Natural killer cell (primary cell): ENCODE measurements around the gene ERFE. TPM values are rescaled to one million over a fixed set of nuclear protein-coding genes. Genes with fewer than 3 reads are reported as not detected.

Source experiments
- ATAC-seq, 3 donors: fragments of 150-1000 bp in 2 of 3; fragments of 200-7000 bp in 1 of 3; cut with Tn5 transposase; 1 replicate in 1 of 3; 2 replicates in 2 of 3; pipeline ENCODE4 v1.10.0; 2021; ENCODE audit warnings: mild to moderate bottlenecking in 2 of 3, moderate library complexity in 2 of 3
- DNase-seq, 2 donors: peaks; one replicate each; pipeline versions ENCODE4 v3.0.0 to v3.0.0-alpha.2; 2013 to 2021; ENCODE audit warnings: mixed read lengths in 1 of 2
- H3K27ac ChIP-seq: one replicate; pipeline ENCODE4 v1.5.1; 2013; ENCODE audit warnings: mild to moderate bottlenecking, low read length
- H3K27me3 ChIP-seq: one replicate; pipeline ENCODE4 v1.6.1; 2013; ENCODE audit warnings: low read length; ENCODE audit not compliant: control insufficient read depth, insufficient read depth
- H3K36me3 ChIP-seq: one replicate; pipeline ENCODE4 v1.6.1; 2013; ENCODE audit warnings: low read length; ENCODE audit not compliant: control insufficient read depth, insufficient read depth
- H3K4me1 ChIP-seq: one replicate; pipeline ENCODE4 v1.6.1; 2013; ENCODE audit warnings: low read length; ENCODE audit not compliant: control insufficient read depth, insufficient read depth
- H3K4me3 ChIP-seq: one replicate; pipeline ENCODE4 v1.5.1; 2013; ENCODE audit warnings: low read length
- H3K9me3 ChIP-seq: one replicate; pipeline ENCODE4 v1.6.1; 2013; ENCODE audit warnings: low read length; ENCODE audit not compliant: control insufficient read depth, insufficient read depth
- H3K27ac Mint-ChIP-seq, 2 donors: one replicate each; pipeline ENCODE4 v1.8.0; 2022; ENCODE audit warnings: mild to moderate bottlenecking in 2 of 2, mixed read lengths in 2 of 2, moderate library complexity in 1 of 2
- H3K27me3 Mint-ChIP-seq, 2 donors: one replicate each; pipeline ENCODE4 v1.8.0; 2022; ENCODE audit warnings: low read depth in 2 of 2, mixed read lengths in 2 of 2
- H3K36me3 Mint-ChIP-seq: one replicate; pipeline ENCODE4 v1.8.0; 2022; ENCODE audit warnings: mixed read lengths
- H3K4me1 Mint-ChIP-seq, 2 donors: one replicate each; pipeline ENCODE4 v1.8.0; 2022; ENCODE audit warnings: mixed read lengths in 2 of 2
- H3K4me3 Mint-ChIP-seq: one replicate; pipeline ENCODE4 v1.8.0; 2022; ENCODE audit warnings: mild to moderate bottlenecking, moderate library complexity, mixed read lengths
- H3K9me3 Mint-ChIP-seq, 2 donors: one replicate each; pipeline ENCODE4 v1.8.0; 2022; ENCODE audit warnings: mixed read lengths in 2 of 2
- WGBS: methylation state at CpG from one replicate; pipeline ENCODE4 v1.1.7; 2013; ENCODE audit warnings: missing lambda C conversion rate; ENCODE audit not compliant: insufficient coverage; 5-methylcytosine and 5-hydroxymethylcytosine counted together
- intact Hi-C: fragments of 100-400 bp; cut with micrococcal nuclease; formaldehyde crosslinking; loops from one replicate; pipeline ENCODE4 v1.14.2; 2022
- total RNA-seq, 4 donors: library from RNA; stranded (reverse); fragments of 120-200 nt in 1 of 4; gene quantifications; one replicate each; pipeline versions ENCODE4 v1.2.3 to v1.2.4, GENCODE V29; 2013 to 2022
- TF ChIP-seq, protein P1 (sequence below): fragments of 200-600 bp; IDR thresholded peaks from one replicate; pipeline ENCODE4 v1.8.0; 2022; ENCODE audit warnings: antibody characterized with exemption

Gene ERFE
- total RNA-seq, 3 donors from 2014 or later (not counting 1 experiment from before 2014, with no cell fraction given), result 0.33 to 4.8 (median 4.3) TPM

DNA sequence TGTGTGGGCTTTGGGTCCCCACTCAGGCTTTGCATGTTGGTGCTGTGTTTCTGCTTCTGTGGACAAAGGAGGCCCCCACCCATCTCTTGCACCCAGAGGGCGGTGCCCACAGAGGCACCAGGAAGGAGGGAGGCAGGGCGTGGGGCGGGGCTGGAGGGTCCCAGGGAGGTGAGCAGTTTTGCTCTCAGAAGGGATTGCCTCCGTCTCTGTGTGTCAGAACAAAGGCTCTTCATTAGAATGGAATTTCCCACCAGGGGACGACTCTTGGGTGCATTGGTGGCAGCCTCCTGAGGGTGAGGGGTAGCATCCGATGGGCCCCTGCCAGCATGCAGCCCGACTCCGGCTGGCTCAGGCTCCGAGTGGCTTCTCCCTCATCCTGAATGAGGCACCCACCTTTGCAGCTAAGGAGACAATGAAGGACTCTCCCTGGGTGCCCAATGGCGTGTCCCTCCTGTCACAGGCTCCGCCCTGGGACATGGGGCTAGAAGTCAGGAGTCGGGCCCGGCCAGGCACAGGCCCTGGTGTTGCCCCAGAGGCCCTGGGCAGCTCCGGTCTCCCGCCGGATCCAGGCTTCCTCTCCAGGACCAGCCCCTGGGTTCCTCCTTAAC lies 7.0 kb upstream of the ERFE start:
- Histone ChIP-seq H3K27me3 (no peaks in the 10 kb centered on the region), H3K27ac (no peak overlapping the region), H3K4me1 (no peaks in the 10 kb centered on the region), H3K4me3 (no peak overlapping the region), H3K9me3 (no peaks in the 10 kb centered on the region), H3K36me3 (no peaks in the 10 kb centered on the region)
- 84% methylated on average over 16 of the region's 16 CpGs for WGBS
- no peaks in the 10 kb centered on the region for H3K9me3 Mint-ChIP-seq
- no peaks in the 10 kb centered on the region for H3K36me3 Mint-ChIP-seq
- no peak overlapping the region for H3K27ac Mint-ChIP-seq
- H3K4me3 Mint-ChIP-seq, result no peak overlapping the region
- DNase-seq (no peak), ATAC-seq (no peak)
- TF ChIP-seq, protein P1, sequence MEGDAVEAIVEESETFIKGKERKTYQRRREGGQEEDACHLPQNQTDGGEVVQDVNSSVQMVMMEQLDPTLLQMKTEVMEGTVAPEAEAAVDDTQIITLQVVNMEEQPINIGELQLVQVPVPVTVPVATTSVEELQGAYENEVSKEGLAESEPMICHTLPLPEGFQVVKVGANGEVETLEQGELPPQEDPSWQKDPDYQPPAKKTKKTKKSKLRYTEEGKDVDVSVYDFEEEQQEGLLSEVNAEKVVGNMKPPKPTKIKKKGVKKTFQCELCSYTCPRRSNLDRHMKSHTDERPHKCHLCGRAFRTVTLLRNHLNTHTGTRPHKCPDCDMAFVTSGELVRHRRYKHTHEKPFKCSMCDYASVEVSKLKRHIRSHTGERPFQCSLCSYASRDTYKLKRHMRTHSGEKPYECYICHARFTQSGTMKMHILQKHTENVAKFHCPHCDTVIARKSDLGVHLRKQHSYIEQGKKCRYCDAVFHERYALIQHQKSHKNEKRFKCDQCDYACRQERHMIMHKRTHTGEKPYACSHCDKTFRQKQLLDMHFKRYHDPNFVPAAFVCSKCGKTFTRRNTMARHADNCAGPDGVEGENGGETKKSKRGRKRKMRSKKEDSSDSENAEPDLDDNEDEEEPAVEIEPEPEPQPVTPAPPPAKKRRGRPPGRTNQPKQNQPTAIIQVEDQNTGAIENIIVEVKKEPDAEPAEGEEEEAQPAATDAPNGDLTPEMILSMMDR, result no peak
- no peaks in the 10 kb centered on the region for H3K27me3 Mint-ChIP-seq
- intact Hi-C loops, result no loop called here
- H3K4me1 Mint-ChIP-seq, result no peaks in the 10 kb centered on the region

- no peaks in the 10 kb centered on the region for H3K27me3 Mint-ChIP-seq
- Histone ChIP-seq H3K36me3 (no peaks in the 10 kb centered on the region), H3K4me3 (no peak overlapping the region), H3K9me3 (no peaks in the 10 kb centered on the region), H3K4me1 (peaks cover under 1% of the 10 kb centered on the region), H3K27me3 (no peaks in the 10 kb centered on the region), H3K27ac (no peak overlapping the region)
- no peaks in the 10 kb centered on the region for H3K36me3 Mint-ChIP-seq
- H3K9me3 Mint-ChIP-seq, result no peaks in the 10 kb centered on the region
- H3K4me1 Mint-ChIP-seq, result no peaks in the 10 kb centered on the region
- ATAC-seq (no peak), DNase-seq (no peak)
- TF ChIP-seq, protein P1, result no peak
- WGBS, result 89% methylated on average over 22 of the region's 22 CpGs
- intact Hi-C loops, result no loop called here
- H3K4me3 Mint-ChIP-seq, result no peak overlapping the region
- H3K27ac Mint-ChIP-seq, result no peak overlapping the region
These were observed 5.7 kb upstream of the ERFE start for GRCh38 chr2:238152771-238153688.

DNA sequence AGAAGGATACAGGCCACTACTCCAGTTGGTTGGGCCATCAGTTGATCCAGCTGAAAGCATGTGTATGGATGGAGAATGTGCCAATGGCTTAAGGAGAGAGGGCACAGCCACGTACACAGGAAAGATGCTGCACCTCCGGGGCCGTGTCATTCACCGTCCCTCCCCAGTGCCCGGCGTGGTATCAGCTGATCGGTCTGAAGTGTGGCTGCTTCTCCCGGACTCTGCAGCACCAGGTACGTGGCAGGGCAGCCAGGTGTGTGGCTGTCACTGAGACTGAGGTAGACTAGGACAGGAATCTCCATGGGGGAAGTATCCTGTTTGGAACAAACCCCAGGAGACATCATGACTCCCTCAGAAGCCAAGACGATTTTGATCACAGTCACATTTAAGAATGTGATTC lies 4.2 kb upstream of the ERFE start:
- Mint-ChIP-seq H3K36me3 (no peaks in the 10 kb centered on the region), H3K9me3 (no peaks in the 10 kb centered on the region), H3K4me1 (peaks cover 5% of the 10 kb centered on the region in 2 donors), H3K27me3 (peaks cover 0 to 5% of the 10 kb centered on the region in 2 donors), H3K4me3 (no peak overlapping the region), H3K27ac (no peak overlapping the region)
- WGBS, result 95% methylated on average over 10 of the region's 10 CpGs
- intact Hi-C loops, result no loop called here
- Histone ChIP-seq H3K9me3 (no peaks in the 10 kb centered on the region), H3K27ac (no peak overlapping the region), H3K4me3 (no peak overlapping the region), H3K36me3 (no peaks in the 10 kb centered on the region), H3K4me1 (peaks cover 12% of the 10 kb centered on the region), H3K27me3 (peaks cover 5% of the 10 kb centered on the region)
- ATAC-seq, result no peak
- no peak for DNase-seq
- TF ChIP-seq, protein P1, result no peak
